NCI-H1417 treated with DMSO at 0.1 percent for 48 hours (cell line): ENCODE data around the gene ZSWIM9.

Experiments used
- DNase-seq: peaks from one replicate; lab custom pipeline; 2025; lab: John Stamatoyannopoulos, UW

Gene ZSWIM9

GRCh38 chr19:48169939-48170803, at the start of gene ZSWIM9, which contains the start of gene LIG1:
Gene ZSWIM9 (plus strand): TSS chr19:48170680. CDS start chr19:48171803, 1,123 bp downstream.
Gene LIG1 (minus strand): TSS chr19:48170344. CDS start chr19:48165566, 4,778 bp downstream.
- peak; percentile 64 for DNase-seq

GRCh38 chr19:48121066-48121465, 49.4 kb upstream of the ZSWIM9 start:
- DNase-seq, result no peak

GRCh38 chr19:48121909-48122371, 48.5 kb upstream of the ZSWIM9 start:
- DNase-seq, result no peak

GRCh38 chr19:48122421-48122820, 48.1 kb upstream of the ZSWIM9 start:
- no peak for DNase-seq

GRCh38 chr19:48123907-48124651, 46.4 kb upstream of the ZSWIM9 start:
- no peak for DNase-seq

GRCh38 chr19:48127561-48127960, 42.9 kb upstream of the ZSWIM9 start:
- DNase-seq, result no peak

GRCh38 chr19:48133094-48133493, 37.4 kb upstream of the ZSWIM9 start:
- DNase-seq, result no peak

- no peak for DNase-seq
Measured at GRCh38 chr19:48135411-48135810, 35.1 kb upstream of the ZSWIM9 start.

- DNase-seq, result no peak
Measured at GRCh38 chr19:48136547-48136946, 33.9 kb upstream of the ZSWIM9 start.

GRCh38 chr19:48137411-48137810, 33.1 kb upstream of the ZSWIM9 start:
- DNase-seq, result no peak

GRCh38 chr19:48139053-48139452, 31.4 kb upstream of the ZSWIM9 start:
- DNase-seq, result no peak

GRCh38 chr19:48147597-48148175, 22.8 kb upstream of the ZSWIM9 start:
- no peak for DNase-seq

- no peak for DNase-seq
Measured at GRCh38 chr19:48148576-48148975, 21.9 kb upstream of the ZSWIM9 start.

- DNase-seq, result no peak
Measured at GRCh38 chr19:48149430-48149829, 21.1 kb upstream of the ZSWIM9 start.

- no peak for DNase-seq
Measured at GRCh38 chr19:48152551-48152950, 17.9 kb upstream of the ZSWIM9 start.

- no peak for DNase-seq
Measured at GRCh38 chr19:48154003-48154402, 16.5 kb upstream of the ZSWIM9 start.

GRCh38 chr19:48158210-48158790, 12.2 kb upstream of the ZSWIM9 start:
- DNase-seq, result no peak

GRCh38 chr19:48168689-48169088, 1.8 kb upstream of the ZSWIM9 start:
- DNase-seq, result no peak

GRCh38 chr19:48169578-48169938, 922 bp upstream of the ZSWIM9 start:
- DNase-seq, result peak; percentile 47

- no peak for DNase-seq
Measured at GRCh38 chr19:48170817-48171347, 402 bp downstream of the ZSWIM9 start.

- DNase-seq, result no peak
Measured at GRCh38 chr19:48171710-48172109, 1.2 kb downstream of the ZSWIM9 start.

GRCh38 chr19:48174445-48175030, 4.1 kb downstream of the ZSWIM9 start:
- DNase-seq, result no peak
